K562 (cell line): ENCODE results near the gene CNTRL. TPM values are rescaled to one million over a fixed set of nuclear protein-coding genes. Genes with fewer than 3 reads are reported as not detected.

ENCODE experiments used
- CBX3 ChIP-seq, 2 experiments: IDR thresholded peaks; 1 replicate in 1 of 2; 2 replicates in 1 of 2; pipeline ENCODE4 v1.6.1; 2012; ENCODE audit warnings: inconsistent platforms in 2 of 2, low read length in 2 of 2, borderline replicate concordance in 1 of 2, control low read depth in 1 of 2
- PHB2 ChIP-seq: fragments of 450-650 bp; IDR thresholded peaks from 2 replicates; pipeline ENCODE4 v1.6.1; 2017; ENCODE audit warnings: low read depth
- PRDM10 ChIP-seq: fragments of 450-650 bp; IDR thresholded peaks from 2 replicates; pipeline ENCODE4 v1.6.1; 2018; ENCODE audit not compliant: partially characterized antibody
- SAP30 ChIP-seq: fragments of 200-600 bp; sonication (generic); IDR thresholded peaks from 2 replicates; pipeline ENCODE4 v1.6.1; 2012; ENCODE audit warnings: borderline replicate concordance, low read depth, mild to moderate bottlenecking, moderate library complexity, low read length, control low read depth, inconsistent platforms; ENCODE audit not compliant: insufficient read depth, poor library complexity, severe bottlenecking
- ZNF224 ChIP-seq: sonication (generic); formaldehyde crosslinking; IDR thresholded peaks from 2 replicates; pipeline ENCODE4 v1.8.0; 2022; ENCODE audit warnings: mild to moderate bottlenecking, missing genetic modification reagents
- ZNF318 ChIP-seq, 2 experiments: fragments of 450-650 bp; IDR thresholded peaks; 2 replicates each; pipeline ENCODE4 v1.6.1; 2016; ENCODE audit warnings: mild to moderate bottlenecking in 2 of 2, borderline replicate concordance in 1 of 2, low read depth in 1 of 2, moderate library complexity in 1 of 2
- ZNF445 ChIP-seq: fragments of 250-450 bp; sonication (Bioruptor Pico); IDR thresholded peaks from 2 replicates; pipeline ENCODE4 v1.4.0; 2020; ENCODE audit warnings: low read depth, mild to moderate bottlenecking, moderate library complexity
- polyA plus RNA-seq, 8 experiments: library from polyadenylated mRNA; depleted of rRNA in 4 of 8; stranded (reverse) in 5 of 8; unstranded in 3 of 8; fragments of >200 nt; fragmentation: Nextera tagmentation in 2 of 8; fragmentation: Illumina TruSeq in 1 of 8; extraction: Ambion mirVana in 2 of 8; extraction: Trizol in 1 of 8; gene quantifications; 2 replicates each; pipeline versions ENCODE4 v1.2.1 to v1.2.3, GENCODE V29; 2011 to 2014; ENCODE audit warnings: inconsistent platforms in 1 of 8, missing spikeins in 1 of 8
- total RNA-seq, 7 experiments: library from RNA; depleted of rRNA in 6 of 7; stranded (reverse); fragments of >200 nt in 6 of 7; fragmentation: Illumina TruSeq in 2 of 7; extraction: Trizol in 2 of 7; gene quantifications; 2 replicates each; pipeline versions ENCODE4 v1.2.1 to v1.2.3, GENCODE V29; 2011 to 2021; ENCODE audit warnings: low replicate concordance in 1 of 7
- TF ChIP-seq, protein P1 (sequence below): sonication (generic); formaldehyde crosslinking; IDR thresholded peaks from 2 replicates; pipeline ENCODE4 v1.8.0; 2023; ENCODE audit warnings: mild to moderate bottlenecking, missing genetic modification reagents
- TF ChIP-seq, protein P2 (sequence below): sonication (generic); formaldehyde crosslinking; IDR thresholded peaks from 2 replicates; pipeline ENCODE4 v1.4.0; 2020; ENCODE audit warnings: mild to moderate bottlenecking, missing genetic modification reagents

CNTRL gene
- total and polyA plus RNA-seq, 9 of the 15 experiments (the other 6 are each of a cell fraction or from before 2014, with no cell fraction given) = 9.2 to 28.9 (median 20.5) TPM

- TF ChIP-seq ZNF318 (IDR thresholded peaks at IDR 0.05; ENCODE audit: borderline replicate concordance in 1 of 2, low read depth in 1 of 2) = no peak
- TF ChIP-seq SAP30 = no peak
- TF ChIP-seq, protein P1, sequence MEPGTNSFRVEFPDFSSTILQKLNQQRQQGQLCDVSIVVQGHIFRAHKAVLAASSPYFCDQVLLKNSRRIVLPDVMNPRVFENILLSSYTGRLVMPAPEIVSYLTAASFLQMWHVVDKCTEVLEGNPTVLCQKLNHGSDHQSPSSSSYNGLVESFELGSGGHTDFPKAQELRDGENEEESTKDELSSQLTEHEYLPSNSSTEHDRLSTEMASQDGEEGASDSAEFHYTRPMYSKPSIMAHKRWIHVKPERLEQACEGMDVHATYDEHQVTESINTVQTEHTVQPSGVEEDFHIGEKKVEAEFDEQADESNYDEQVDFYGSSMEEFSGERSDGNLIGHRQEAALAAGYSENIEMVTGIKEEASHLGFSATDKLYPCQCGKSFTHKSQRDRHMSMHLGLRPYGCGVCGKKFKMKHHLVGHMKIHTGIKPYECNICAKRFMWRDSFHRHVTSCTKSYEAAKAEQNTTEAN (CRISPR knock-in tag) = no peak
- TF ChIP-seq CBX3 (IDR thresholded peaks at IDR 0.05; ENCODE audit: borderline replicate concordance in 1 of 2, low read length in 2 of 2) = no peak
- no peak for TF ChIP-seq ZNF445
- TF ChIP-seq, protein P2, sequence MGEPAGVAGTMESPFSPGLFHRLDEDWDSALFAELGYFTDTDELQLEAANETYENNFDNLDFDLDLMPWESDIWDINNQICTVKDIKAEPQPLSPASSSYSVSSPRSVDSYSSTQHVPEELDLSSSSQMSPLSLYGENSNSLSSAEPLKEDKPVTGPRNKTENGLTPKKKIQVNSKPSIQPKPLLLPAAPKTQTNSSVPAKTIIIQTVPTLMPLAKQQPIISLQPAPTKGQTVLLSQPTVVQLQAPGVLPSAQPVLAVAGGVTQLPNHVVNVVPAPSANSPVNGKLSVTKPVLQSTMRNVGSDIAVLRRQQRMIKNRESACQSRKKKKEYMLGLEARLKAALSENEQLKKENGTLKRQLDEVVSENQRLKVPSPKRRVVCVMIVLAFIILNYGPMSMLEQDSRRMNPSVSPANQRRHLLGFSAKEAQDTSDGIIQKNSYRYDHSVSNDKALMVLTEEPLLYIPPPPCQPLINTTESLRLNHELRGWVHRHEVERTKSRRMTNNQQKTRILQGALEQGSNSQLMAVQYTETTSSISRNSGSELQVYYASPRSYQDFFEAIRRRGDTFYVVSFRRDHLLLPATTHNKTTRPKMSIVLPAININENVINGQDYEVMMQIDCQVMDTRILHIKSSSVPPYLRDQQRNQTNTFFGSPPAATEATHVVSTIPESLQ (CRISPR knock-in tag) = no peak
- TF ChIP-seq PHB2 = no peak
- TF ChIP-seq ZNF224 (CRISPR knock-in tag) = no peak
- TF ChIP-seq PRDM10 = no peak
Observed at GRCh38 chr9:121160025-121160424, 85.3 kb downstream of the CNTRL start (continued).
